Left ventricle myocardium inferior (tissue), 1 donor: Measurements from ENCODE around the gene PITX1. TPM values are rescaled to one million over a fixed set of nuclear protein-coding genes. Genes with fewer than 3 reads are reported as not detected.

ENCODE experiments used
- DNase-seq: peaks from one replicate; pipeline ENCODE4 v3.0.0-alpha.2; 2020
- H3K27ac ChIP-seq: fragments of 200-600 bp; replicated peaks from 2 replicates; pipeline ENCODE4 v1.8.0; 2021
- H3K27me3 ChIP-seq: fragments of 200-600 bp; 2 replicates; pipeline ENCODE4 v1.8.0; 2021; ENCODE audit warnings: low read depth
- H3K36me3 ChIP-seq: fragments of 200-600 bp; 2 replicates; pipeline ENCODE4 v1.8.0; 2021
- H3K4me1 ChIP-seq: fragments of 200-600 bp; 2 replicates; pipeline ENCODE4 v1.8.0; 2021
- H3K4me3 ChIP-seq: fragments of 200-600 bp; 2 replicates; pipeline ENCODE4 v1.8.0; 2021; ENCODE audit warnings: mild to moderate bottlenecking, moderate library complexity
- H3K9me3 ChIP-seq: fragments of 200-600 bp; replicated peaks from 2 replicates; pipeline ENCODE4 v1.8.0; 2021
- CTCF ChIP-seq: fragments of 200-600 bp; IDR thresholded peaks from 2 replicates; pipeline ENCODE4 v1.8.0; 2021; ENCODE audit warnings: antibody characterized with exemption, mild to moderate bottlenecking, borderline replicate concordance
- intact Hi-C: fragments of 100-400 bp; cut with micrococcal nuclease; formaldehyde crosslinking; loops from one replicate; pipeline ENCODE4 v1.11.0; 2022
- total RNA-seq: library from RNA; stranded (reverse); fragmentation: NEBNext Ultra II Directional; extraction: Animal tissue kit (Norgen Biotek cat#: 25700); gene quantifications from one replicate; pipeline ENCODE4 v1.2.1, GENCODE V29; 2021
- donor health status: DM: no; HTN: yes; CAD: no; lungs with severe emphysema.

Gene PITX1
- total RNA-seq, 1 donor from 2014 or later, result not detected

GRCh38 chr5:135026645-135027265, 7.3 kb downstream of the PITX1 start:
- H3K27ac ChIP-seq, result no peak overlapping the region
- H3K27me3 ChIP-seq, result peaks cover 81% of the 10 kb centered on the region
- H3K4me1 ChIP-seq, result peaks cover 28% of the 10 kb centered on the region
- intact Hi-C loops, result no loop called here
- H3K36me3 ChIP-seq, result no peaks in the 10 kb centered on the region
- no peaks in the 10 kb centered on the region for H3K9me3 ChIP-seq
- no peak overlapping the region for H3K4me3 ChIP-seq
- no peak for DNase-seq
- TF ChIP-seq CTCF, result no peak

GRCh38 chr5:135025730-135026644, 8.0 kb downstream of the PITX1 start:
- Histone ChIP-seq H3K27me3 (peaks cover 73% of the 10 kb centered on the region), H3K36me3 (no peaks in the 10 kb centered on the region), H3K4me1 (peaks cover 21% of the 10 kb centered on the region), H3K4me3 (no peak overlapping the region), H3K9me3 (no peaks in the 10 kb centered on the region), H3K27ac (no peak overlapping the region)
- TF ChIP-seq CTCF, result no peak
- DNase-seq, result peak; percentile 6
- intact Hi-C loops, result no loop called here

GRCh38 chr5:135024956-135025729, 8.9 kb downstream of the PITX1 start:
- intact Hi-C loops, result no loop called here
- DNase-seq, result no peak
- TF ChIP-seq CTCF, result no peak
- Histone ChIP-seq H3K27ac (no peak overlapping the region), H3K4me1 (peaks cover 13% of the 10 kb centered on the region), H3K9me3 (no peaks in the 10 kb centered on the region), H3K4me3 (no peak overlapping the region), H3K27me3 (peaks cover 64% of the 10 kb centered on the region), H3K36me3 (no peaks in the 10 kb centered on the region)

GRCh38 chr5:135020111-135020895, 13.7 kb downstream of the PITX1 start:
- H3K27me3 ChIP-seq, result peaks cover 16% of the 10 kb centered on the region
- no peaks in the 10 kb centered on the region for H3K9me3 ChIP-seq
- TF ChIP-seq CTCF, result no peak
- no peak for DNase-seq
- H3K36me3 ChIP-seq, result no peaks in the 10 kb centered on the region
- H3K4me3 ChIP-seq, result no peak overlapping the region
- intact Hi-C loops, result no loop called here
- H3K4me1 ChIP-seq, result no peaks in the 10 kb centered on the region
- no peak overlapping the region for H3K27ac ChIP-seq

GRCh38 chr5:135019314-135019713, 14.7 kb downstream of the PITX1 start:
- Histone ChIP-seq H3K27ac (no peak overlapping the region), H3K36me3 (no peaks in the 10 kb centered on the region), H3K27me3 (peaks cover 6% of the 10 kb centered on the region), H3K4me3 (no peak overlapping the region), H3K4me1 (peaks cover 6% of the 10 kb centered on the region), H3K9me3 (no peaks in the 10 kb centered on the region)
- no peak for TF ChIP-seq CTCF
- intact Hi-C loops, result no loop called here
- no peak for DNase-seq
